ENCODE measurements around the gene COL9A3.

GRCh38 chr20:62886709-62887058 is 69.8 kb downstream of the COL9A3 start:
- TF ChIP-seq EZH2 (IDR thresholded peaks at IDR 0.05; ENCODE audit: low read depth), result no peak
- no peak for TF ChIP-seq CTCF (conservative IDR thresholded peaks at IDR 0.05)

All from PC-9 (cell line).